ENCODE results near the gene ERLIN1. TPM values are rescaled to one million over a fixed set of nuclear protein-coding genes. Genes with fewer than 3 reads are reported as not detected.

ERLIN1 gene
- total and polyA plus RNA-seq, 4 donors: 5.8 to 38.1 (median 27.3) TPM

- Histone ChIP-seq H3K27me3 (ENCODE audit: control insufficient read depth in 3 of 3, insufficient read depth in 3 of 3, low read length in 2 of 3) (no peaks in the 10 kb centered on the region), H3K27ac (ENCODE audit: low read depth in 1 of 2, low read length in 1 of 2) (no peak overlapping the region), H3K9ac (ENCODE audit: insufficient read depth in 1 of 2, low read length in 2 of 2) (peak overlapping the region in 1 of 2 donors; percentile 83), H3K9me3 (ENCODE audit: control insufficient read depth in 4 of 4, insufficient read depth in 3 of 4, low read length in 3 of 4) (no peaks in the 10 kb centered on the region), H3K4me1 (ENCODE audit: control insufficient read depth in 5 of 5, insufficient read depth in 5 of 5, low read length in 5 of 5) (peaks cover 0 to 21% (median 6%) of the 10 kb centered on the region in 5 donors), H3K4me3 (no peak overlapping the region), H3K36me3 (ENCODE audit: control insufficient read depth in 4 of 4, insufficient read depth in 4 of 4, low read length in 4 of 4) (peaks cover 2 to 15% (median 10%) of the 10 kb centered on the region in 4 donors)
- DNase-seq (no peak), ATAC-seq (ENCODE audit: insufficient read depth, low FRiP score) (no peak)
- 21 to 30% methylated on average over 1 of the region's 1 CpG for WGBS, 2 donors
- no peak for TF ChIP-seq CTCF (IDR thresholded peaks at IDR 0.05; ENCODE audit: control extremely low read depth, extremely low read depth)
These were observed 1.4 kb downstream of the ERLIN1 start for GRCh38 chr10:100184426-100184825.

- Histone ChIP-seq H3K4me1 (ENCODE audit: control insufficient read depth in 5 of 5, insufficient read depth in 5 of 5, low read length in 5 of 5) (peaks cover 0 to 21% (median 6%) of the 10 kb centered on the region in 5 donors), H3K9ac (ENCODE audit: insufficient read depth in 1 of 2, low read length in 2 of 2) (no peak overlapping the region), H3K27ac (ENCODE audit: low read depth in 1 of 2, low read length in 1 of 2) (no peak overlapping the region), H3K9me3 (ENCODE audit: control insufficient read depth in 4 of 4, insufficient read depth in 3 of 4, low read length in 3 of 4) (no peaks in the 10 kb centered on the region), H3K36me3 (ENCODE audit: control insufficient read depth in 4 of 4, insufficient read depth in 4 of 4, low read length in 4 of 4) (peaks cover 2 to 21% (median 9%) of the 10 kb centered on the region in 4 donors), H3K27me3 (ENCODE audit: control insufficient read depth in 3 of 3, insufficient read depth in 3 of 3, low read length in 2 of 3) (no peaks in the 10 kb centered on the region), H3K4me3 (no peak overlapping the region)
- DNase-seq: peak in 1 of 3 donors; percentile 6
- no peak for TF ChIP-seq CTCF (IDR thresholded peaks at IDR 0.05; ENCODE audit: control extremely low read depth, extremely low read depth)
- no peak for ATAC-seq (ENCODE audit: insufficient read depth, low FRiP score)
- 21 to 49% methylated on average over 3 of the region's 3 CpGs for WGBS, 2 donors
These were observed 2.3 kb downstream of the ERLIN1 start for GRCh38 chr10:100183481-100183880.

- Histone ChIP-seq H3K4me1 (ENCODE audit: control insufficient read depth in 5 of 5, insufficient read depth in 5 of 5, low read length in 5 of 5) (peaks cover 0 to 21% (median 6%) of the 10 kb centered on the region in 5 donors), H3K27me3 (ENCODE audit: control insufficient read depth in 3 of 3, insufficient read depth in 3 of 3, low read length in 2 of 3) (no peaks in the 10 kb centered on the region), H3K9ac (ENCODE audit: insufficient read depth in 1 of 2, low read length in 2 of 2) (peak overlapping the region in 1 of 2 donors; percentile 13), H3K27ac (ENCODE audit: low read depth in 1 of 2, low read length in 1 of 2) (no peak overlapping the region), H3K9me3 (ENCODE audit: control insufficient read depth in 4 of 4, insufficient read depth in 3 of 4, low read length in 3 of 4) (no peaks in the 10 kb centered on the region), H3K4me3 (no peak overlapping the region), H3K36me3 (ENCODE audit: control insufficient read depth in 4 of 4, insufficient read depth in 4 of 4, low read length in 4 of 4) (peaks cover 2 to 25% (median 10%) of the 10 kb centered on the region in 4 donors)
- DNase-seq (no peak), ATAC-seq (ENCODE audit: insufficient read depth, low FRiP score) (no peak)
- 56 to 84% methylated on average over 3 of the region's 3 CpGs for WGBS, 2 donors
- no peak for TF ChIP-seq CTCF (IDR thresholded peaks at IDR 0.05; ENCODE audit: control extremely low read depth, extremely low read depth)
These were observed 2.9 kb downstream of the ERLIN1 start for GRCh38 chr10:100182908-100183307.

GRCh38 chr10:100182281-100182680, 3.5 kb downstream of the ERLIN1 start:
- Histone ChIP-seq H3K36me3 (ENCODE audit: control insufficient read depth in 4 of 4, insufficient read depth in 4 of 4, low read length in 4 of 4) (peaks cover 2 to 25% (median 10%) of the 10 kb centered on the region in 4 donors), H3K9ac (ENCODE audit: insufficient read depth in 1 of 2, low read length in 2 of 2) (no peak overlapping the region), H3K4me1 (ENCODE audit: control insufficient read depth in 5 of 5, insufficient read depth in 5 of 5, low read length in 5 of 5) (peaks cover 0 to 18% (median 6%) of the 10 kb centered on the region in 5 donors), H3K9me3 (ENCODE audit: control insufficient read depth in 4 of 4, insufficient read depth in 3 of 4, low read length in 3 of 4) (no peaks in the 10 kb centered on the region), H3K4me3 (no peak overlapping the region), H3K27ac (ENCODE audit: low read depth in 1 of 2, low read length in 1 of 2) (no peak overlapping the region), H3K27me3 (ENCODE audit: control insufficient read depth in 3 of 3, insufficient read depth in 3 of 3, low read length in 2 of 3) (no peaks in the 10 kb centered on the region)
- 39 to 74% methylated on average over 6 of the region's 6 CpGs for WGBS, 2 donors
- DNase-seq (no peak), ATAC-seq (ENCODE audit: insufficient read depth, low FRiP score) (no peak)
- no peak for TF ChIP-seq CTCF (IDR thresholded peaks at IDR 0.05; ENCODE audit: control extremely low read depth, extremely low read depth)
